ENCODE data around the gene CCDC116.
A peak's percentile ranks its signal among the peaks of the same experiment; 100 is the strongest.

CCDC116 gene

DNA sequence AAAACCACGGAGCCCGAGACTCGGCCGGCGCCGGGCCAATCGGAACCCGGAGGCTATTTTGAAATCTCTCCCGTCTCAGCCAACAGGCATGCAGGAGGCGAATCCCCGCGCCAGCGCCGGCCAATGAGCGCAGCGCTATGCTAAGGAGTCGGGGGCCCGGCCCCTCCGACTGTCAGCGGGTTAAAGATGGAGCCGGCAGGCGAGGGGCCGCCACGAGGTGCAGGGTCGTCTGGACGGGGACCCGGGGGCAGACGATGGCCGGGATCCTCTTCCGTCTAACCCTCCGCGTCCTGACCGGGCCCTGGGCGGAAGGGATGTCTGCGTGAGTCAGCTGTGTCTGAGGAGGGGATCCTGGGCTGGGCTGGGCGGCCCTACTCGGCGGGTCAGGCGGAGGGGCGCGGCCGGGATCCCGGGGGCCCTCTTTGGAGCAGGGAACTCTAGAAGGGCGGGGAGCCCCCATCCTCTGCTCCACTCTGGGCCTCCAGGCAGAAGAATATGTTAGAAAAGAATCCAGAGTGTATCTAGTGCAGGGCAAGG, 19.5 kb downstream of the CCDC116 start:
- TF ChIP-seq, protein P1, sequence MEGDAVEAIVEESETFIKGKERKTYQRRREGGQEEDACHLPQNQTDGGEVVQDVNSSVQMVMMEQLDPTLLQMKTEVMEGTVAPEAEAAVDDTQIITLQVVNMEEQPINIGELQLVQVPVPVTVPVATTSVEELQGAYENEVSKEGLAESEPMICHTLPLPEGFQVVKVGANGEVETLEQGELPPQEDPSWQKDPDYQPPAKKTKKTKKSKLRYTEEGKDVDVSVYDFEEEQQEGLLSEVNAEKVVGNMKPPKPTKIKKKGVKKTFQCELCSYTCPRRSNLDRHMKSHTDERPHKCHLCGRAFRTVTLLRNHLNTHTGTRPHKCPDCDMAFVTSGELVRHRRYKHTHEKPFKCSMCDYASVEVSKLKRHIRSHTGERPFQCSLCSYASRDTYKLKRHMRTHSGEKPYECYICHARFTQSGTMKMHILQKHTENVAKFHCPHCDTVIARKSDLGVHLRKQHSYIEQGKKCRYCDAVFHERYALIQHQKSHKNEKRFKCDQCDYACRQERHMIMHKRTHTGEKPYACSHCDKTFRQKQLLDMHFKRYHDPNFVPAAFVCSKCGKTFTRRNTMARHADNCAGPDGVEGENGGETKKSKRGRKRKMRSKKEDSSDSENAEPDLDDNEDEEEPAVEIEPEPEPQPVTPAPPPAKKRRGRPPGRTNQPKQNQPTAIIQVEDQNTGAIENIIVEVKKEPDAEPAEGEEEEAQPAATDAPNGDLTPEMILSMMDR (conservative IDR thresholded peaks at IDR 0.05; ENCODE audit: low read depth, low read length) = no peak
- Histone ChIP-seq H3K36me3 (ENCODE audit: insufficient read depth) (no peaks in the 10 kb centered on the region; the same call in 1 of the 2 replicates), H3K4me3 (IDR thresholded peaks at IDR 0.05; ENCODE audit: insufficient read depth, low read depth, low read length) (no peak overlapping the region), H2AFZ (ENCODE audit: low read depth) (peak overlapping the region; percentile 43), H3K27ac (peak overlapping the region; percentile 75), H3K79me2 (ENCODE audit: insufficient read depth, low read depth) (peaks cover 16% of the 10 kb centered on the region; the same call in 1 of the 2 replicates), H3K9ac (peak overlapping the region; percentile 69), H3K27me3 (ENCODE audit: insufficient read depth, low read depth) (no peaks in the 10 kb centered on the region), H4K20me1 (ENCODE audit: insufficient read depth) (no peaks in the 10 kb centered on the region), H3K4me2 (peak overlapping the region; percentile 80), H3K4me1 (ENCODE audit: low read depth, poor library complexity, severe bottlenecking) (peaks cover 40% of the 10 kb centered on the region)

DNA sequence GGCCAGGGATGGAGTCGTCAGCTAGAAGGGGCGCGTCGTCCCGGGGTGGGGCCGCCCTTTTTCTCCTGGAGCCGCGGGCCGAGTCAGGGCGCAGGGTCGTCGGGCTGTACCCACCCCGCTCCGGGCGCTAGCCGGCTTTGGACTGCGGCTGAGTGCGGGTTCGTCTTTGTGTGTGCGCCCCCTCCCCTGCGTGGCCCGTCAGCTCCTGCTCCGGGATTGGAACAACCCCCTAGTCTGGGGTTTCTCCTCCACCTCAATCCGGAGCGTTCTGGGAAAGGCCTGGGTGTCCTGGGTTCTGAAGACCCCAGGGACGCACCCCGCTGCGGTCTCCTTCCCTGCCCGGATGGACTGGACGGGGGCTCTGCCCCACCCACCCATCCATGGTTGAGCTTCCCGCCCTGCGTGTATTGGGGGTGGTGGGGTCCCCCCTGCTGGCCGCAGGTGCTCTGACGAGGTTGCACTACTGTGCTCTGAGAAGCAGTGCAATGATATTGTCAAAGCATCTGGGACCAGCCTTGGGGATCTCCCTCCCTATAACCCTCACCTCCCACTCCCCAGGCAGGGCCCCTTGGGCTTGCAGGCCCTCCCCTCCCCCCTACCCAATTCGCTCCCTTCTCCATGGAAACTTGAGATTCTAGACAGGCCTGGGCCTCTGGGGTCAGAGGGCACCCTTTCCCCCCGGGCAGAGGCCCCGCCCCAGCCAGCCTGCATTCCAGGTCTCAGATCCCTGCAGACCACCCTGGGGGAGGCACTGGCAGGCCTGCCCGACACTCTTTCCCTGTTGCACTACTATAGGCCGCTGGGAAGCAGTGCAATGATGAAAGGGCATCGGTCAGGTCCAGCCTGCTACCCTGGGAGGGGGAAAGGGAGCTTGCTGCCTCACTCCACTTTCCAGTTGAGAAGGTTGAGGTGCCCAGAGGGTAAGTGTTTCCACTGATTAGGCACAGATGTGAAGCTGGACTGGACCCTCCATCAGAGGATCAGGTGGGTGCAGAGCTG, 20.3 kb downstream of the CCDC116 start:
- Histone ChIP-seq H3K4me3 (IDR thresholded peaks at IDR 0.05; ENCODE audit: insufficient read depth, low read depth, low read length) (no peak overlapping the region), H2AFZ (ENCODE audit: low read depth) (peak overlapping the region; percentile 43), H3K27me3 (ENCODE audit: insufficient read depth, low read depth) (no peaks in the 10 kb centered on the region), H4K20me1 (ENCODE audit: insufficient read depth) (no peaks in the 10 kb centered on the region), H3K79me2 (ENCODE audit: insufficient read depth, low read depth) (peaks cover 13% of the 10 kb centered on the region; the same call in 1 of the 2 replicates), H3K9ac (peak overlapping the region; percentile 69), H3K27ac (peak overlapping the region; percentile 75), H3K4me1 (ENCODE audit: low read depth, poor library complexity, severe bottlenecking) (peaks cover 38% of the 10 kb centered on the region), H3K4me2 (peak overlapping the region; percentile 60), H3K36me3 (ENCODE audit: insufficient read depth) (no peaks in the 10 kb centered on the region; the same call in 1 of the 2 replicates)
- TF ChIP-seq, protein P1 (conservative IDR thresholded peaks at IDR 0.05; ENCODE audit: low read depth, low read length) = no peak

DNA sequence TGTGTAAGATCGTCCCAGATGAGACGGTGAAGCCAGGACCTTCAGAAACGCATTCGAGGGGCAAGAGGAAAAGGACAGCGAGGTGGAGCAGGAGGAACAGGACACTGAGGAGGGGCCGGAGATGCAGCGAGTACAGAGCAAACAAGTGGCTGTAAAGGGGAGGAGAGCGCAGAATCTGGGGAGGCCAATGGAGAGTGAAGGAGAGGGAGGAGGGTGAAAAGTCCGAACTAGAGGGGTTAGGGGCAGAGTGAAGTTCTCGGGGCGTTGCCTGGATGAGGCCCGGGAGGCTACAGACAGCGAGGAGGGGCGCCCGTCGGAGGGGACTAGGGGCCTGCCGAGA, 24.4 kb downstream of the CCDC116 start:
- Histone ChIP-seq H4K20me1 (ENCODE audit: insufficient read depth) (no peaks in the 10 kb centered on the region), H3K4me2 (peak overlapping the region; percentile 29; the same call in 1 of the 2 replicates), H3K79me2 (ENCODE audit: insufficient read depth, low read depth) (peaks cover 13% of the 10 kb centered on the region; the same call in 1 of the 2 replicates), H3K4me3 (IDR thresholded peaks at IDR 0.05; ENCODE audit: insufficient read depth, low read depth, low read length) (no peak overlapping the region), H3K4me1 (ENCODE audit: low read depth, poor library complexity, severe bottlenecking) (peaks cover 17% of the 10 kb centered on the region), H2AFZ (ENCODE audit: low read depth) (peak overlapping the region; percentile 78), H3K27ac (no peak overlapping the region), H3K36me3 (ENCODE audit: insufficient read depth) (no peaks in the 10 kb centered on the region; the same call in 1 of the 2 replicates), H3K27me3 (ENCODE audit: insufficient read depth, low read depth) (no peaks in the 10 kb centered on the region), H3K9ac (no peak overlapping the region)
- TF ChIP-seq, protein P1 (conservative IDR thresholded peaks at IDR 0.05; ENCODE audit: low read depth, low read length) = no peak

DNA sequence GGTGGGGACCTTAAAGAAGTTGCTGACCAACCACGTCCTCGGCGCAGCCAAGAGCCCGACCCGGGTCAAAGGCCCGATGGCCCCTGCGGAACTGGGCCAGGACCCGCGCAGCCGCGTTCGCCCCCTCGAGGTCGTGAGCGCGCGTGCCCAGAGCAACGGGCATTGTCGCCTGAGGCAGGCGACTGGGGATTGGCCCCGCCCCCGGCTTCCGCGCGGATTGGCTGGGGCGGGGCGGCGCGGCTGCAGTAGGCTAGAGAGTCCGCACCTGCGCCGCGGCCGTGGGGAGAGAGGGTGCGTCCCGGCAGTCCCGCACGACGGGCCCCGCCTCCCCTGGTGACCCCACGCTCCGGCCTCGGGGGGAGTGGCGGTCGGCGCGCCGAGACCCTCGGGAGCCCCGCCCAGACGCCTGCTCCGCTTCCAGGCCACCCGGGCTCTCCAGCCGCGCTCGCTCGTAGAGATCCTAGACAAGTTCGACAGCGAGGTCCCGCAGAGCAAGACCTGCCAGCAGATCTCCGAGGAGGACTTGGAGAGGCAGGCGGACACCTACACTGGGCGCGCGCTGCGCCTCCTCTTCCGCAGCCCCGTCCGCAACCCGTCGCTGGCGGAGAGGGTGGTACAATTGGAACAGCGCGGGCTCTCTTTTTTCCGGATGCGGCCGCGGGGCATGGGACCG, 24.9 kb downstream of the CCDC116 start:
- Histone ChIP-seq H3K36me3 (ENCODE audit: insufficient read depth) (no peaks in the 10 kb centered on the region; the same call in 1 of the 2 replicates), H3K79me2 (ENCODE audit: insufficient read depth, low read depth) (peaks cover 11% of the 10 kb centered on the region; the same call in 1 of the 2 replicates), H3K4me2 (peak overlapping the region; percentile 63), H3K4me3 (IDR thresholded peaks at IDR 0.05; ENCODE audit: insufficient read depth, low read depth, low read length) (no peak overlapping the region), H2AFZ (ENCODE audit: low read depth) (peak overlapping the region; percentile 78), H3K27me3 (ENCODE audit: insufficient read depth, low read depth) (no peaks in the 10 kb centered on the region), H3K27ac (peak overlapping the region; percentile 19; the same call in 1 of the 2 replicates), H3K9ac (peak overlapping the region; percentile 45; the same call in 1 of the 2 replicates), H4K20me1 (ENCODE audit: insufficient read depth) (no peaks in the 10 kb centered on the region), H3K4me1 (ENCODE audit: low read depth, poor library complexity, severe bottlenecking) (peaks cover 17% of the 10 kb centered on the region)
- TF ChIP-seq, protein P1 (conservative IDR thresholded peaks at IDR 0.05; ENCODE audit: low read depth, low read length) = peak; percentile 39; the same call in 1 of the 2 replicates
